GM19468 (cell line): ENCODE results near the gene CRACDL.
A peak's percentile ranks its signal among the peaks of the same experiment; 100 is the strongest.
"Not testable (repeated sequence)": the region's sequence is repeated elsewhere in the genome, so short reads cannot be mapped to it uniquely, and the experiment has no call there.

Experiments
- ATAC-seq: cut with Tn5 transposase; IDR thresholded peaks from one replicate; pipeline ENCODE4 v1.9.1; 2021; ENCODE audit warnings: mild to moderate bottlenecking, moderate library complexity, moderate number of reproducible peaks; ENCODE audit not compliant: unreplicated experiment; ENCODE audit errors: extremely low read depth

The CRACDL gene

DNA sequence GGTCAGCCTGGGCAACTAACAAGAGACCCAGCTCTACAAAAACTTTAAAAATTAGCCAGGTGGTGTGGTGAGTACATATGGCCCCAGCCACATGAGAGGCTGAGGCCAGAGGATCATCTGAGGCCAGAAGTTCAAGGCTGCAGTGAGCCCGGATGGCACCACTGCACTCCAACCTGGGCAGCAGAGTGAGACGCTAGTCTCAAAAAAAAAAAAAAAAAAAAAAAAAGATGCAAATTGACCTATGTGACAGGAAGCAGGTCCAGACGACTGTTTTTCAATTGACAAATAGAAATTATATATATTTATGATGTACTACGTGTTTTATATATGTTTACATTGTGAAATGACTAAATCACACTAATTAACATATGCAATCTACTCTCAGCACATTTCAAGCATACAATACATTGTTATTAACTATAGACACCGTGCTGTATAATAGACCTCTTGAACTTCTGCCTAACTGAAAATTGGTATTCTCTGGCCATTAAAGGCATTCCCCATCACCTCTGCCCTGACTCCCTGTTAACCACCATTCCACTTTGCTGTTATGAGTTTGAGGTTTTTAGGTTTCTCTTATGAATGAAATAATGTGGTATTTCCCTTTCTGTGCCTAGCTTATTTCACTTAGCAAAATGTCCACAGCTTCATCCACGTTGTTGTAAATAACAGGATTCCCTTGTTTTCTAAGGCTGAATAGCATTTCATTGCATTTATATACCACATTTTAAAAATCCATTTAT, 172.6 kb downstream of the CRACDL start:
- ATAC-seq: no peak

DNA sequence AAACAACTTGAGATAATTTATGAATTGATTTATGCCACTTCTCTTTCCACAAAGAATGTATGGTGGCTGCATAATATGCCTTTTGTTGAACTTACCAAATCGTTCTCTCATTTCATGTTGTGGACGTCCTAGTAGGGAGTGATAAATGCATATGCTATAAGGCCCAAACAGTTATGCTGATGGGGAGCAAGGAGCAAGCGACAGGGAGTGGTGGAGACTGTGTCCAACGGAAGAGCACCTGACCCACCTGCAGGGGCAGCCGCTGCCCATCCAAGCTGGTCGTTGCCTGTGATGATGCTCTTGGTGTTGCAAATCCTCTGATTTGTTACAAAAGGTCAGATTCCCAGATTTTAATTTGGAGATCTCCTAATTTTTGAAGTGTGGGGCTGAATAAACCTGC, 174.1 kb downstream of the CRACDL start:
- ATAC-seq: no peak

DNA sequence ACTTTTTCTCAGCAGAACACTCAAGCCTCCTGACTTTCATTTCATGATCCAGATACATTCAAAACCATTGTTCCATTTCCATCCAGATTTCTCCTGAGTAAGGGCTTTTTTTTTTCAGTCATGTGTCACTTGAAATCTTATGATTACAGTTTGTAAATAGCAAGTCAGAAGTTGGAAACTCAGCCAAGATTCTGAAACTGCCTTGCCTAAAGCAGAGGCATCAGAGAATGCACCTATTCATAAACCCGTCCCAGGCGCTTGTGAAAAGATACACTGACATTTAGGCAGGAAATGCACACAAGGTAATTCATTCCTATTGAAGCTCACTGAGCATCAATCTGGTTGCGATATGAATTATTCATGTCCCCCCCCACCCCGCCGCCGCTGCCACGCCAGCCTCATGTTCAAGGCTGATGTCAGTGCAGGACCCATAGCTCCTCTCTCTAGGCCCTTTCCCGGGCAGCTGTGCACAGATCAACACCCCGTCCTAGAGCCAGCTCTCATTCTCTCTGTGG, 174.7 kb downstream of the CRACDL start:
- no peak for ATAC-seq

DNA sequence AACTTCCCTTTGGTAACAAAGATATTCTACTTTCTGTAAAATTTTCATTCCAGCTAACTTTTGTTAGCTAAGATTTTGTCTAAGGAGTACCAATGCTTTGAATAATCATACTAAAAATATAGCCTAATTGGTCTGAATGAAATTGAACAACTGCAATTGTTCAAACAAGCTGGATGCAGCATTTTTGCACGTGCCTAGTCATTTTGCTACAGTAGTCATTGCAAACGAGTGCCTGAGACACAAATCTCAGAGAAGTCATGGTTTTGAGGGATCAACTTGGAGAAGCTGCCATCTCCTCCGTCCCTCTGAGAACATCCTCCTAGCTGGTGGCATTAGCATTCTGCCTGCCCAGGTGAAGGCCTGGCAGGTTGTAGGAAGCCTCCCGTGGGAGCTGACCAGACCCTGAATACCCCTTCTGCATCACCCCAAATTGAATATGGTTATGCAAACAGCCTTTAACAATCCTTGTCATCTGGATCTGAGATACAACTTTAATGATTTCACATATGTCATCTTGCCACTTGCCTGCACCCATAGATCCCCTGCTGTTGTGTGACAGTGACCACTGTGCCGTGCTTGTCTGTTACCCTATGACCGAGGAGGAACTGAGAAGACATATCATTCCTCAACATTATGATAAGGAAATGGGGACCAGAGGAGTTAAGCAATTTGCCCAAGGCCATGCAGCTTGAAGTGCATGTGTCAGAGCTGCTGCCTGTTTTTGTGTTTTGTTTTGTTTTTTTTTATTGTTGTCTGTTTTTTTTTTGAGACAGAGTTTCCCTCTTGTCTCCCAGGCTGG, 176.0 kb downstream of the CRACDL start:
- no peak for ATAC-seq

DNA sequence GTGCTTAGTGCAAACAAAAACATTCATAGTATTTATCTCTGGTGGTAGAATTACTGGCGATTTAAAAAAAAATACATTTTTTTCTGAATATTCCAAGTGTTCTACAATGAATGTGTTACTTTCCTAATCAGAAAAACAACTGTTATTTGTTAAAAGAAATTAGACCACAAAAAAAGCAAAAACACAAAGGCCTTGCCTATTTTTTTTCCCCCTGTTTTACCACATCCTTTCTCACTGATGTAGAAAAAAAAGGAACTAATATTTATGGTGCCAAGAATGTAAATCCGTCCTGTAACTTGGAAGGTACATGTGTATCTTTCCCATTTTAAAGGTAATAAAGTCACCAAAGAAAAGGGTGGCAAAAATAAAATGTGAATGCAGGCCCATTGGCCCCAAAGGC, 176.7 kb downstream of the CRACDL start:
- no peak for ATAC-seq

DNA sequence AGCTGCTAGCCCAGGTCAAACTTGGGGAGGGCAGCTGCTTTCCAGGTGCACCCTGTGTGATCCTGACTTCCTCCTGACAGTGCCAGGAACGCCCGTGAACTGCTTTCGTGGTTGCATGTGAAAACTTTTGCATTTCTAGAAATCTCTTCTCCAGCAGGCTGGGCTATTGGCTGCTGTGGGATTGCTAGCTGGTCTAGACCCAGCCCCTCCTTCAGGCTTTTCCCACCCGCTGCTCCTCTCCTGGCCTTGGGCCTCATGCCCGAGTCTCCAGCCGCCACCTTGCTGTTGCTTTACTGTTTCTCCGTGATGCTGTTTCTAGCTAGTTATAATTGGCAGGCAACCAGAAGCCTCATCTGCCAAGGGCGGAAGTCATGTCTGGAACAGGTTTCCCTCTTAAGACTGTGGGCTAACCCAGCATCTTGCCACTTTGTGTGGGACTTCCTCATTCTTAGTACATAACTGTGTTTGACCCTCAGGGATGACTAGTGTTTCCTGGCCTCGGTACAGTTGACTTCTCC, 178.1 kb downstream of the CRACDL start:
- ATAC-seq: peak; percentile 88

DNA sequence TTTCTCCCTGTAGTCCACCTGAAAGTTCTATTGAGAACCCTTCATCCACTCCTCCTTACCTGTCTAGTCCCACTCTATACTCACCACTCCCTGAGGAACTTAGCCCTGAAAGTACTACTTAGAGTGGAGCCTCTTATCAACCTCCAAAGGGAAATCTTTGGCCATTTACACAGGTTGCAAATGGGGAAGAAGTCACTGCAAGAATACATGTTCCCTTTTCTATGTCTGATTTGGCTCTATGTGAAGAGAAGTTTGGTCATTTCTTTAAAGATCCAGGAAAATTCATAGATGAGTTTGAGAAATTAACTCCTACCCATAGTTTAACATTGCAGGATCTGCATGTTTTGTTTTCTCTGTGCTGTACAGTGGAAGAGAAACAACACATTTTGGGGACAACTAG, 182.2 kb downstream of the CRACDL start:
- no peak for ATAC-seq

DNA sequence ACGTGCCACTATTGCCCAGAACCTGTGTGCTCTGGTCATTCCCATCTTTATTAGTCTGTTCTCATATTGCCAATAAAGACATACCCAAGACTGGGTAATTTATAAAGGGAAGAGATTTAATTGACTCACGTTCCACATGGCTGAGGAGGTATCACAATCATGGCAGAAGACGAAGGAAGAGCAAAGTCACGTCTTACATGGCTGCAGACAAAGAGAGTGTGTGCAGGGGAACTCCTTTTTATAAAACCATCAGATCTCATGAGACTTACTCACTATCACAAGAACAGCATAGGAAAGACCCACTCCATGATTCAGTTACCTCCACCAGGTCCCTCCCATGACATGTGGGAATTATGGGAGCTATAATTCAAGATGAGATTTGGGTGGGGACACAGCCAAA, 183.3 kb downstream of the CRACDL start:
- not testable (repeated sequence) for ATAC-seq

DNA sequence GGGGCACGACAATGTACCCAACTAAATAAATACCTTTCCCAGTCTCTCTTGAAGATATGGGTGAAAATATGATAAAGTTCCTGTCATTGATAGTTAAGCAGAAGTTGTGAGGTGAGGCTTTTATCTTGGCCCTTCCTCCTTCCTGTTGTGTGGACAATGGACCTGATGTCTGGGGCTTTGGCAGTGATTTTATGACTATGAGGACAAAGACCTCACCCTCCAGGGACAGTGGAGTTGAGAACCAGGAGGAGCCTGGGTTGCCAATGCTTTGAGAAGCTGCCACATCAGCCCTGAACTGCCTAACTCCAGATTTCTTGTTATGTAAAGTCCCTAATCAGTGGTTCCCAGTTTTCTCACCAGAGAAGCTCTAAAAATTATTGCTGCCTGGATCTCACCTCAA, 184.3 kb downstream of the CRACDL start:
- no peak for ATAC-seq

DNA sequence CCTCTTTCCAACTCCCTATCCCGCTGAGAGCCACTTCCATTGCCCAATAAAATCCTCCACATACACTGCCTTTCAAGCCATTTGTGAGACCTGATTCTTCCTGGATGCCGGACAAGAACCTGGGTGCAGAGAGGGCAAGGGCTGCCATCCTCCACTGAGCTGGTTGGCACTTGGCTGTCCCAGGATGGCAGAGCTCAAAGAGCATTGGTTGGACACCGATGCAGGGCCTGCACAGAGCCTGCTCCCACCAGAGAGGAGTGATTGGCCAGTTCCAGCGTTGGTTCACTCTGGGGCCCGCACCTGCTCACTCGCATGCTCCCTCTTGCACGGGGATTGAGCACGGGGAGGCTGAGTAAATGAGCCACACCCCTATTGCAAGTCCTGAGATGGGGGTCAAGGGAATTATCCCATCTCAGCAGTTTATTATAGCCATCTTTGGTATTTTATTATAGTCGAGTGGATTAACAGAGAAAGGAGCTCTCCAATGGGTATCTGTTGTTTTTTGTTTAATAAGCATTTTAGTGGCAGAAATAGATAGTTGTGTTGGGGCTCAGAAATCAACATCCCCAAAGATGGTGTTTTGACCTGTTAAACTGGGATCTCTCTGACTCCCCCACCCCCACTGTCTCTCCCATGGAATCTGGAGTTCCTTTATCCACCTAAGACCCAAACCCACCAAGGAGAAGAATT, 185.3 kb downstream of the CRACDL start:
- ATAC-seq: no peak

DNA sequence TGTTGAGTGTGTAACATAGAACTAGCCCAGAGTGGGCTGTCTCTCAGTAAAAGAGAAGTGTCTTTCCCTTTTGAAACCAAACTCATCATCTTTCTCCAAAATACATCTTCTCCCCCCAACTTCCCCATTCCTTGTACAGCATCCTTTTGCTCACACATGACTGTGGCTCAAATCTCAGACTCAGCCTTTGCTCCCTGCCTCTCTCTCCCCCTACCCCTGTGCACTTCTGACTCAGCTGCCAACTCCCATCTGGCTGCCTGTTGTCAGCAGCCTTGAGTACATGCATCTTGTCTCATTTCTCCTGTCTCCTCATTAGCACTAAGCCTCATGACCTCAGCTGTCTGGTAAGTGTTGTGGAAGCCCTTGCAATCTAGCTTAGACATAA, 187.0 kb downstream of the CRACDL start:
- no peak for ATAC-seq

DNA sequence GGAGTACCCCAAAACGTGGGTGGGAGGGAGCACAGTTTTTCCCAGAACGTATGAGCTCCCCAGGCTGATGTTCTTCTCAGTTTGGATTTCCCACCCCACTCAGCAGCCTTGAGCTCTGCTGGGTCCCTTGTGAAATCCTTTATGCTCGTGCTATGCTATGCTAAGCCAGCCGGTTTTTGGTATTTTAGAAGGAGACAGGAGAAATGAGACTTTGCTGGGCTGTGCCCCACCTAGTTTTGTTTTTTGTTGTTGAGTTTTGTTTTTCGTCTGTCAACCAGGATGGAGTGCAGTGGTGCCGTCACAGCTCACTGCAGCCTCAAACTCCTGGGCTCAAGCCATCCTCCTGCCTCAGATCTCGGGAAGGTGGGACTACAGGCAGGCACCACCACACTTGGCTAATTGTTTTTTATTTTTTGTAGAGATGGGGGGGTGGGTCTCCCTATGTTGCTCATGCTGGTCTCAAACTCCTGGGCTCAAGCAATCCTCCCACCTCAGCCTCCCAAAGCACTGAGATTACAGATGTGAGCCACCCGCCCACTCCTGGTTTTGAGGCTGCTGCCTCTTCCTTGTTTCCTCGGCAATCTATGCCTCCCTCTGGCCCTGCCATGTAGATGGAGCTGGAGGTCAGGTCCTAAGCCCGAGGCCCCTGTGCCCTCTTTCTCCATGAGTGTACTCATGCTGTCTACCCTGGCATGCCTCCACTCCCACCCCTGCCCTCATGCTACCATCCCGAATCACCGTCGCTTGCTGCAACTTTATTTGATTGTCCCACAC, 187.5 kb downstream of the CRACDL start:
- ATAC-seq: no peak

DNA sequence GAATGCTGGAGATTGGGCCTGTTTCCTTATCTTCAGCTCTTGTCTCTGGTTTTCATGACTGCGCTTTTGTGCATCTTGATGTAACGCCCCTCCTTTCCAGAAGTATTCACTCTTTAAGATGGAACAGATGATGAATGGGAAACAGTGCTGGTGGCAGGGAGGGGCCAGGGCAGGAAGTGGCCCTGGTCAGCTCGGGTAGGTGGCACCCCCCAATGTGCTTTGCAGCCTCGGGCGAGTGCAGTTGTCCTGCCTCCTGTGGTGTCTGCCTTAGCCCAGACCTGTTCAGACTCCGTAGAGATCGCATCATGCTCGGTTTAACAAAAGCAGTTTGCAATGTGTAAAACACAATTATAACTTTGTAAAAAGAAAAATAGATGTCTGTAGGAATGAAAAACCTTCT, 188.1 kb downstream of the CRACDL start:
- no peak for ATAC-seq

DNA sequence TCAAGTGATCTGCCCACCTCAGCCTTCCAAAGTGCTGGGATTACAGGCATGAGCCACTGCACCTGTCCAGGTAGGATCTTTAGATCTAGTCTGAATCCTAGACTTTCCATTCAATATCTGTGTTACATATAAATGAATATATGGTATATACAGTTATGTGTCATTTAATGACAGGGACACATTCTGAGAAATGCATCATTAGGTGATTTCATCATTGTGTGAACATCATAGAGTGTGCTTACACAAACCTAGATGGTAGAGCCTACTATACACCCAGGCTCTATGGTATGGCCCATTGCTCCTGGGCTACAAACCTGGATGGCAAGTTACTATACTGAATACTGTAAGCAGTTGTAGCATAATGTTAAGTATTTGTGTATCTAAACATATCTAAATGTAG, 189.6 kb downstream of the CRACDL start:
- no peak for ATAC-seq

DNA sequence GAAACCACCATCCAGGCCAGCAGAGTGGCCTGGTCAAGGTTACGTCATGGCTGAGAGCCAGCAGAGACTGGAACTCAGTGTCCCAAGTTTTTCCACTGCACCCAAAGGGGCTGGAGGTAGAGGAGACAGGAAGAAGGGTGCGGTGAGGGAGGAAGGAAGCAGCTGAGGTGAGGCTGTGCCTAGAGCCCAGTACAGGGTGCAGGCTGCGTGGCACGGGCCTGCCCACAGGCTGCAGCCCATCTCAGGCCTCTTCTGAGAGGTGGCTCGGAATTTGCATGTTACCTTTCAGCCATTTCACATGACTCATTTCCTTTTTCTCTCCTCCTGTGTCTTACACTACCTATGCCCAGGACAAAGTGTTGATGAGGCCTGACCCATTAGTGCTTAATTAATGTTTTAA, 191.4 kb downstream of the CRACDL start:
- ATAC-seq: no peak
